ENCODE data around the gene PSMD4.
"Not testable (repeated sequence)": the region's sequence is repeated elsewhere in the genome, so short reads cannot be mapped to it uniquely, and the experiment has no call there.

Gene PSMD4

GRCh38 chr1:151254217-151255213 lies at the start of gene PSMD4:
Gene PSMD4 (plus strand): TSS chr1:151254734. CDS start chr1:151254783, 49 bp downstream.
- H2AFZ ChIP-seq (ENCODE audit: low read depth, low read length), result peak within 1 kb of the TSS; percentile 85
- peak within 1 kb of the TSS; percentile 80 for H3K9ac ChIP-seq (ENCODE audit: low read length)
- no peaks in the 10 kb centered on the region for H3K27me3 ChIP-seq (ENCODE audit: low read depth, low read length)
- TF ChIP-seq EZH2phosphoT487 (IDR thresholded peaks at IDR 0.05; ENCODE audit: low read depth), result no peak
- H3K4me3 ChIP-seq (ENCODE audit: low read length), result peak within 1 kb of the TSS; percentile 90
- H3K9me3 ChIP-seq (ENCODE audit: insufficient read depth, low read length), result no peaks in the 10 kb centered on the region
- peaks cover 5% of the 10 kb centered on the region for H3K4me1 ChIP-seq (ENCODE audit: low read length)
- peak within 1 kb of the TSS; percentile 43 for H3K27ac ChIP-seq (ENCODE audit: low read length)
- peaks cover 10% of the 10 kb centered on the region for H3K36me3 ChIP-seq (replicated peaks; ENCODE audit: low read depth, low read length)
- peak within 1 kb of the TSS; percentile 78 for H3K4me2 ChIP-seq (ENCODE audit: low read length)
- H3K79me2 ChIP-seq (ENCODE audit: low read length), result peaks cover 52% of the 10 kb centered on the region
- no peaks in the 10 kb centered on the region for H4K20me1 ChIP-seq (ENCODE audit: insufficient read depth, low read length)

- Histone ChIP-seq H3K79me2 (ENCODE audit: low read length) (peaks cover 100% of the 10 kb centered on the region), H3K36me3 (replicated peaks; ENCODE audit: low read depth, low read length) (peaks cover 50% of the 10 kb centered on the region), H4K20me1 (ENCODE audit: insufficient read depth, low read length) (peaks cover 46% of the 10 kb centered on the region), H3K4me1 (ENCODE audit: low read length) (peaks cover 16% of the 10 kb centered on the region)
- not testable (repeated sequence) for H3K27me3 ChIP-seq (ENCODE audit: low read depth, low read length); H3K27ac ChIP-seq (ENCODE audit: low read length); H3K4me2 ChIP-seq (ENCODE audit: low read length); H3K9me3 ChIP-seq (ENCODE audit: insufficient read depth, low read length); H3K9ac ChIP-seq (ENCODE audit: low read length); H3K4me3 ChIP-seq (ENCODE audit: low read length); H2AFZ ChIP-seq (ENCODE audit: low read depth, low read length)
Measured at GRCh38 chr1:151205381-151205965, 49.1 kb upstream of the PSMD4 start.

- Histone ChIP-seq H4K20me1 (ENCODE audit: insufficient read depth, low read length) (peaks cover 43% of the 10 kb centered on the region), H3K27ac (ENCODE audit: low read length) (no peak overlapping the region), H3K36me3 (replicated peaks; ENCODE audit: low read depth, low read length) (peaks cover 39% of the 10 kb centered on the region), H2AFZ (ENCODE audit: low read depth, low read length) (no peak overlapping the region), H3K79me2 (ENCODE audit: low read length) (peaks cover 100% of the 10 kb centered on the region), H3K9ac (ENCODE audit: low read length) (no peak overlapping the region), H3K4me2 (ENCODE audit: low read length) (no peak overlapping the region), H3K27me3 (ENCODE audit: low read depth, low read length) (no peaks in the 10 kb centered on the region), H3K9me3 (ENCODE audit: insufficient read depth, low read length) (no peaks in the 10 kb centered on the region), H3K4me3 (ENCODE audit: low read length) (no peak overlapping the region), H3K4me1 (ENCODE audit: low read length) (peaks cover 16% of the 10 kb centered on the region)
- TF ChIP-seq CTCF (IDR thresholded peaks at IDR 0.05; ENCODE audit: low read depth, low read length), result no peak
- no peak for TF ChIP-seq EZH2phosphoT487 (IDR thresholded peaks at IDR 0.05; ENCODE audit: low read depth)
Measured at GRCh38 chr1:151210830-151211229, 43.7 kb upstream of the PSMD4 start.

GRCh38 chr1:151211972-151212705 lies 42.4 kb upstream of the PSMD4 start:
- Histone ChIP-seq H3K27me3 (ENCODE audit: low read depth, low read length) (no peaks in the 10 kb centered on the region), H2AFZ (ENCODE audit: low read depth, low read length) (no peak overlapping the region), H3K9ac (ENCODE audit: low read length) (no peak overlapping the region), H3K36me3 (replicated peaks; ENCODE audit: low read depth, low read length) (peaks cover 36% of the 10 kb centered on the region), H3K27ac (ENCODE audit: low read length) (peak overlapping the region; percentile 8; the same call in 1 of the 2 replicates), H3K4me3 (ENCODE audit: low read length) (no peak overlapping the region), H3K4me2 (ENCODE audit: low read length) (no peak overlapping the region), H3K9me3 (ENCODE audit: insufficient read depth, low read length) (no peaks in the 10 kb centered on the region), H3K4me1 (ENCODE audit: low read length) (peaks cover 16% of the 10 kb centered on the region), H4K20me1 (ENCODE audit: insufficient read depth, low read length) (peaks cover 46% of the 10 kb centered on the region), H3K79me2 (ENCODE audit: low read length) (peaks cover 100% of the 10 kb centered on the region)
- TF ChIP-seq EZH2phosphoT487 (IDR thresholded peaks at IDR 0.05; ENCODE audit: low read depth), result no peak
- no peak for TF ChIP-seq CTCF (IDR thresholded peaks at IDR 0.05; ENCODE audit: low read depth, low read length)
